Body of pancreas (tissue), 4 donors: Measurements from ENCODE around the gene CISD1.

ENCODE experiments used
- CTCF ChIP-seq, 7 experiments: fragments of 450-650 bp in 4 of 7; fragments of 200-600 bp in 3 of 7; sonication (generic) in 3 of 7; IDR thresholded peaks; one replicate each; pipeline ENCODE4 v1.5.1; 2016 to 2019; ENCODE audit warnings: antibody characterized with exemption in 7 of 7
- POLR2A ChIP-seq, 3 donors: fragments of 450-650 bp; IDR thresholded peaks; one replicate each; pipeline ENCODE4 v1.6.1; 2016; ENCODE audit warnings: antibody characterized with exemption in 3 of 3, mild to moderate bottlenecking in 2 of 3

GRCh38 chr10:58237014-58237834 lies 31.7 kb upstream of the CISD1 start:
- TF ChIP-seq CTCF (IDR thresholded peaks at IDR 0.05) = no peak
- no peak for TF ChIP-seq POLR2A (IDR thresholded peaks at IDR 0.05)
